ENCODE results near the gene CLIC2. TPM values are rescaled to one million over a fixed set of nuclear protein-coding genes. Genes with fewer than 3 reads are reported as not detected.

Gene CLIC2
- total RNA-seq, 3 donors from 2014 or later (not counting 1 experiment from before 2014, with no cell fraction given), result 0.20 to 2.2 (median 0.75) TPM

DNA sequence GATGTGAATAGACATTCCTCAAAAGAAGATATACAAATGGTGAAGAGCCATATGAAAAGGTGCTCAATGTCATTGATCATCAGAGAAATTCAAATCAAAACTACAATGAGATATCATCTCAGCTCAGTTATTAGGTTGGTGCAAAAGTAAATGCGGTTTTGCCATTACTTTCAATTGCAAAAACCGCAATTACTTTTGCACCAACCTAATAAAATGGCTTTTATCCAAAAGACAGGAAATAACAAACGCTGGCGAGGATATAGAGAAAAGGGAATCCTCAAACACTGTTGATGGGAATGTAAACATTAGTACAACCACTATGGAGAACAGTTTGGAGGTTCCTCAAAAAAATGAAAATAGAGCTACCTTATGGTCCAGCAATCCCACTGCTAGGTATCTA, 5.1 kb downstream of the CLIC2 start:
- no peak for ATAC-seq
- H3K36me3 ChIP-seq (ENCODE audit: control insufficient read depth, insufficient read depth, low read length), result no peaks in the 10 kb centered on the region

DNA sequence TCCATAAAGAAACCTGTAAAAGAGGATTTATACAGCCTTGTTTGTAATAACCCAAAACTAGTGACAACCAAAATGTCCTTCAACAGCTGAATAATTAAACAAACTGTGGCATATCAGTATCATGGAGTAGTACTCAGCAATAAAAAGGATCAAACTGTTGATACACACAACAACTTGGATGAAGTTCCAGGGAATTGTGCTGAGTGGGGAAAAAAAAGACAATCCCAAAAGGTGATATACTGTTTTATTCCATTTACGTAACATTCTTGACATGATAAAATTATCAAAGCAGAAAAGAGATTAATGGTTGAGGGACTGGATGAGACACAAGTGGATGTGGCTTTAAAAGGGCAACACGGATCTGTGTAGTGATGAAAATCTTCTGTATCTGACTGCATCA, 7.8 kb downstream of the CLIC2 start:
- TF ChIP-seq, protein P1, sequence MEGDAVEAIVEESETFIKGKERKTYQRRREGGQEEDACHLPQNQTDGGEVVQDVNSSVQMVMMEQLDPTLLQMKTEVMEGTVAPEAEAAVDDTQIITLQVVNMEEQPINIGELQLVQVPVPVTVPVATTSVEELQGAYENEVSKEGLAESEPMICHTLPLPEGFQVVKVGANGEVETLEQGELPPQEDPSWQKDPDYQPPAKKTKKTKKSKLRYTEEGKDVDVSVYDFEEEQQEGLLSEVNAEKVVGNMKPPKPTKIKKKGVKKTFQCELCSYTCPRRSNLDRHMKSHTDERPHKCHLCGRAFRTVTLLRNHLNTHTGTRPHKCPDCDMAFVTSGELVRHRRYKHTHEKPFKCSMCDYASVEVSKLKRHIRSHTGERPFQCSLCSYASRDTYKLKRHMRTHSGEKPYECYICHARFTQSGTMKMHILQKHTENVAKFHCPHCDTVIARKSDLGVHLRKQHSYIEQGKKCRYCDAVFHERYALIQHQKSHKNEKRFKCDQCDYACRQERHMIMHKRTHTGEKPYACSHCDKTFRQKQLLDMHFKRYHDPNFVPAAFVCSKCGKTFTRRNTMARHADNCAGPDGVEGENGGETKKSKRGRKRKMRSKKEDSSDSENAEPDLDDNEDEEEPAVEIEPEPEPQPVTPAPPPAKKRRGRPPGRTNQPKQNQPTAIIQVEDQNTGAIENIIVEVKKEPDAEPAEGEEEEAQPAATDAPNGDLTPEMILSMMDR (IDR thresholded peaks at IDR 0.05), result no peak
- ATAC-seq (no peak), DNase-seq (no peak)
- H3K36me3 Mint-ChIP-seq, result no peaks in the 10 kb centered on the region
- no peak overlapping the region for H3K27ac Mint-ChIP-seq
- no peaks in the 10 kb centered on the region for H3K9me3 Mint-ChIP-seq
- Histone ChIP-seq H3K4me3 (ENCODE audit: low read length) (no peak overlapping the region), H3K9me3 (ENCODE audit: control insufficient read depth, insufficient read depth, low read length) (no peaks in the 10 kb centered on the region), H3K27ac (ENCODE audit: low read length) (no peak overlapping the region), H3K36me3 (ENCODE audit: control insufficient read depth, insufficient read depth, low read length) (no peaks in the 10 kb centered on the region), H3K27me3 (ENCODE audit: control insufficient read depth, insufficient read depth, low read length) (no peaks in the 10 kb centered on the region), H3K4me1 (ENCODE audit: control insufficient read depth, insufficient read depth, low read length) (no peaks in the 10 kb centered on the region)
- no peaks in the 10 kb centered on the region for H3K4me1 Mint-ChIP-seq
- WGBS (ENCODE audit: insufficient coverage), result no CpG with 5 or more reads among the region's 2 CpGs
- H3K4me3 Mint-ChIP-seq, result no peak overlapping the region
- peaks cover 17% of the 10 kb centered on the region in 2 donors for H3K27me3 Mint-ChIP-seq (ENCODE audit: low read depth in 2 of 2)
- intact Hi-C loops (cut with micrococcal nuclease), result no loop called here

More for the DNA sequence above, 5.1 kb downstream of the CLIC2 start:
- H3K4me1 Mint-ChIP-seq, result no peaks in the 10 kb centered on the region
- no peak overlapping the region for H3K27ac ChIP-seq (ENCODE audit: low read length)
- peaks cover 8 to 14% of the 10 kb centered on the region in 2 donors for H3K27me3 Mint-ChIP-seq (ENCODE audit: low read depth in 2 of 2)
- H3K9me3 ChIP-seq (ENCODE audit: control insufficient read depth, insufficient read depth, low read length), result no peaks in the 10 kb centered on the region
- no peak overlapping the region for H3K4me3 Mint-ChIP-seq
- H3K4me1 ChIP-seq (ENCODE audit: control insufficient read depth, insufficient read depth, low read length), result no peaks in the 10 kb centered on the region
- no peak overlapping the region for H3K27ac Mint-ChIP-seq
- WGBS (ENCODE audit: insufficient coverage), result no CpG with 5 or more reads among the region's 4 CpGs
- TF ChIP-seq, protein P1 (IDR thresholded peaks at IDR 0.05), result no peak
- intact Hi-C loops (cut with micrococcal nuclease), result no loop called here
- no peaks in the 10 kb centered on the region for H3K9me3 Mint-ChIP-seq
- H3K27me3 ChIP-seq (ENCODE audit: control insufficient read depth, insufficient read depth, low read length), result no peaks in the 10 kb centered on the region
- H3K4me3 ChIP-seq (ENCODE audit: low read length), result no peak overlapping the region
- H3K36me3 Mint-ChIP-seq, result no peaks in the 10 kb centered on the region
- DNase-seq, result no peak

DNA sequence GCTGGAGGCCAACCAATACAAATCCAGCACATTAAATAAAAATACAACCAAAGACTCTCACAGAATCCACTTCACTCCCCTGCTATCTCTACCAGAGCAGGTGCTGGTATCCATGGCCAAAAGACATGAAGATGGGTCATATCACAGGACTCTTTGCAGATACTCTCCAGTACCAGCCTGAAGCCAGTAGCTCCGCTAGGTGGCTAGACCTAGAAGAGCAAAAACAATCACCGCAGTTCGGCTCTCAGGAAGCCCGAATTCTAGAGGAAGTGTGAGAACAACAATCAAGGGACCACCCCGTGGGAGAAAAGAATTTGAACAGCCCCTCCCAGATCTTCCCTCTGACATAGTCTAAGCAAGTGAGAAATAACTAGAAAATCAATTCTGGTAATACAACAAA, 20.2 kb downstream of the CLIC2 start:
- Mint-ChIP-seq H3K4me3 (no peak overlapping the region), H3K27me3 (ENCODE audit: low read depth in 2 of 2) (peaks cover 0 to 2% of the 10 kb centered on the region in 2 donors), H3K9me3 (peaks cover 0 to 8% of the 10 kb centered on the region in 2 donors), H3K36me3 (peaks cover 7% of the 10 kb centered on the region), H3K4me1 (no peaks in the 10 kb centered on the region), H3K27ac (no peak overlapping the region)
- Histone ChIP-seq H3K27me3 (ENCODE audit: control insufficient read depth, insufficient read depth, low read length) (no peaks in the 10 kb centered on the region), H3K4me1 (ENCODE audit: control insufficient read depth, insufficient read depth, low read length) (no peaks in the 10 kb centered on the region), H3K27ac (ENCODE audit: low read length) (no peak overlapping the region), H3K36me3 (ENCODE audit: control insufficient read depth, insufficient read depth, low read length) (no peaks in the 10 kb centered on the region), H3K4me3 (ENCODE audit: low read length) (no peak overlapping the region), H3K9me3 (ENCODE audit: control insufficient read depth, insufficient read depth, low read length) (no peaks in the 10 kb centered on the region)
- no peak for ATAC-seq
- 93% methylated on average over 4 of the region's 5 CpGs for WGBS (ENCODE audit: insufficient coverage)
- no peak for DNase-seq
- intact Hi-C loops (cut with micrococcal nuclease), result no loop called here
- TF ChIP-seq, protein P1 (IDR thresholded peaks at IDR 0.05), result no peak

DNA sequence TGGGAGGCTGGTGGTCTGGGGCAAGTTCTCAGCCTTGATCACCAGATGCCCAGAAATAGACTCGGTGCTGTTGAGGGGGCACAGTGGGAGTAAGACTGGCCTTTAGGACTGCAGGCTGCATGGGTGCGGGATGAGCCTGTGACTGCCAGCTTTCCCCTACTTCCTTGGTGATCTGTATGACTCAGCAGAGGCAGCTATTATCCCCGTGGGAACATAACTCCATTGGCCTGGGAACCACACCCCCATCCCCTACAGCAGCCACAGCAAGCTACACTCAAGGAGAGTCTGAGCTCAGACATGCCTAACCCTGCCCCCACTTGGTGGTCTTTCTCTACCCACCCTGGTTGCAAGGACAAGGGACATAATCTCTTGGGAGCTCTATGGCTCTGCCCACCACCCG, 20.6 kb downstream of the CLIC2 start:
- H3K4me3 Mint-ChIP-seq, result no peak overlapping the region
- WGBS (ENCODE audit: insufficient coverage), result 84% methylated on average over 4 of the region's 4 CpGs
- H3K36me3 Mint-ChIP-seq, result peaks cover 7% of the 10 kb centered on the region
- H3K27me3 Mint-ChIP-seq (ENCODE audit: low read depth in 2 of 2), result peaks cover 0 to 2% of the 10 kb centered on the region in 2 donors
- ATAC-seq (no peak), DNase-seq (no peak)
- TF ChIP-seq, protein P1 (IDR thresholded peaks at IDR 0.05), result no peak
- no peak overlapping the region for H3K27ac ChIP-seq (ENCODE audit: low read length)
- no peaks in the 10 kb centered on the region for H3K9me3 ChIP-seq (ENCODE audit: control insufficient read depth, insufficient read depth, low read length)
- no peaks in the 10 kb centered on the region for H3K27me3 ChIP-seq (ENCODE audit: control insufficient read depth, insufficient read depth, low read length)
- no peak overlapping the region for H3K27ac Mint-ChIP-seq
- H3K36me3 ChIP-seq (ENCODE audit: control insufficient read depth, insufficient read depth, low read length), result no peaks in the 10 kb centered on the region
- no peaks in the 10 kb centered on the region for H3K4me1 ChIP-seq (ENCODE audit: control insufficient read depth, insufficient read depth, low read length)
- H3K9me3 Mint-ChIP-seq, result peaks cover 0 to 8% of the 10 kb centered on the region in 2 donors
- H3K4me1 Mint-ChIP-seq, result no peaks in the 10 kb centered on the region
- no peak overlapping the region for H3K4me3 ChIP-seq (ENCODE audit: low read length)
- intact Hi-C loops (cut with micrococcal nuclease), result no loop called here

All from natural killer cell (primary cell).